ENCODE results near the gene PLXNA2. TPM values are rescaled to one million over a fixed set of nuclear protein-coding genes. Genes with fewer than 3 reads are reported as not detected.
A peak's percentile ranks its signal among the peaks of the same experiment; 100 is the strongest.

The PLXNA2 gene
- total RNA-seq, 8 experiments from 2014 or later: 14.3 to 50.5 (median 34.1) TPM

GRCh38 chr1:208247696-208248095 is 3.5 kb upstream of the PLXNA2 start:
- WGBS, 10 experiments: 62 to 80% (median 75%) methylated on average over 1 to 4 of the region's 5 CpGs; no CpG with 5 or more reads in 5 of the 10 experiments
- Histone ChIP-seq H3K4me1 (replicated peaks in 1 of 2) (peaks cover 39 to 41% of the 10 kb centered on the region in 2 donors), H3K27ac (no peak overlapping the region), H3K4me3 (no peak overlapping the region)
- no peak for ATAC-seq (replicated peaks in 6 of 8)
- in situ Hi-C loops (cut with MboI; ENCODE audit: low pct_unique_long_range_greater_than_20kb in 2 of 9, low sequenced_read_pairs in 9 of 9, unreplicated experiment in 9 of 9): loop anchor here in 8 of 9 experiments (10.0 to 25.0 kb wide), 10 partner anchors 110 to 965 kb away; no protein-coding TSS in a partner anchor

DNA sequence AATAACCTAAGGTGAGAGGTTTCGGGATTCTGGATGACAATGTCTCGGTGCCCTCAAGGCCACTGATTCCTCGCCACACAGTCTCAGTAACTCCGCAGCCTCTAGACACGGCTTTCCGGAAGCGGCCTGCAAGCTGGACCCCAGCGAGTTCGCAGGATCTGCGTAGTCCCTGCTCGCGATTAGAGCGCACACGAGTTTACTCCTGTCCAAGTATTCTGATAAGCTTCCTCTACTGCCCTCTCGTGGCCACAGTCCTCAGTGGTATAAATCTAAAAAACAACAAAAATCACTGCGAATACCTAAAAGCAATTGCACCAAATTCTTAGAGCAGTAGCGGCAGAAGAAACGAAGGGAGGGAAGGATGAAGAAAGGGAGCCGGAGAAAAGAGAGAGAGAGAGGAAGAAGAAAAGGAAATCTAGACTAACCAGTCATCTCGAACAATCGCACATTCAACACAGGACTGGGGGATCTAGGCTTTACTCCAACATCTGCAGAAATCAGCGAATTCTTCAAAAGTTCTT is 1.1 kb upstream of the PLXNA2 start:
- WGBS, 10 experiments: 0 to 22% (median 8%) methylated on average over 3 to 22 of the region's 22 CpGs
- in situ Hi-C loops (cut with MboI; ENCODE audit: low pct_unique_long_range_greater_than_20kb in 2 of 9, low sequenced_read_pairs in 9 of 9, unreplicated experiment in 9 of 9): loop anchor here in 8 of 9 experiments (10.0 to 25.0 kb wide), 10 partner anchors 108 to 967 kb away; no protein-coding TSS in a partner anchor
- H3K27ac ChIP-seq: no peak overlapping the region
- peak; percentile 34 to 68 (median 58) for ATAC-seq (replicated peaks in 6 of 8)
- peak overlapping the region; percentile 52 to 92 (median 87) for H3K4me3 ChIP-seq
- H3K4me1 ChIP-seq (replicated peaks in 1 of 2): peaks cover 33 to 41% of the 10 kb centered on the region in 2 donors

DNA sequence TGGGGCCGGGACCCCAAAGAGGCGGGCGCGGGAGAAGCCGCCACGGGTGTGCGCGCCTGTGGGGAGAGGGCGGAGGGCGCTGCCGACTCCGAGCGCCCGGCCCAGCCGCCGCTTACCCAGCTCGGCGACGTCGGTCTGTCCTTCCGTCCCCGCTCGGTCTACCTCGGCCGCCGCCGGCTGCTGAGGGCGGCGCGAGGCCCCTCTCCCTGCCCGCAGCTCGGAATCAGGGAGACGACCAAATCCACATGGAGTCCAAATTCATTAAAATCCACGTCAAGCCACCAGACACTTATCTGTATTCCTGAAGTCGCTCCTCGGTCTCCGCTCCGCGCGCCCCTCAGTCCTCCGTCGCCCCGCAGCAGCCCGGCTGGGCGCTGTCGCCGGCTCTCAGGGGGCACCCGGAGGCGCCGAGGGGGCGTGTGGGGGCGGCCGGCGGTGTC is 637 bp downstream of the PLXNA2 start:
- 2% methylated on average over 10 of the region's 54 CpGs; no CpG with 5 or more reads in 9 of the 10 experiments for WGBS, 10 experiments
- peaks cover 41 to 49% of the 10 kb centered on the region in 2 donors for H3K4me1 ChIP-seq (replicated peaks in 1 of 2)
- in situ Hi-C loops (cut with MboI; ENCODE audit: low pct_unique_long_range_greater_than_20kb in 2 of 9, low sequenced_read_pairs in 9 of 9, unreplicated experiment in 9 of 9): loop anchor here in 8 of 9 experiments (10.0 to 25.0 kb wide), 10 partner anchors 106 to 969 kb away; no protein-coding TSS in a partner anchor
- peak overlapping the region; percentile 52 to 92 (median 87) for H3K4me3 ChIP-seq
- peak overlapping the region; percentile 26 to 86 for H3K27ac ChIP-seq
- ATAC-seq (replicated peaks in 6 of 8): peak; percentile 6 to 30 (median 18)

DNA sequence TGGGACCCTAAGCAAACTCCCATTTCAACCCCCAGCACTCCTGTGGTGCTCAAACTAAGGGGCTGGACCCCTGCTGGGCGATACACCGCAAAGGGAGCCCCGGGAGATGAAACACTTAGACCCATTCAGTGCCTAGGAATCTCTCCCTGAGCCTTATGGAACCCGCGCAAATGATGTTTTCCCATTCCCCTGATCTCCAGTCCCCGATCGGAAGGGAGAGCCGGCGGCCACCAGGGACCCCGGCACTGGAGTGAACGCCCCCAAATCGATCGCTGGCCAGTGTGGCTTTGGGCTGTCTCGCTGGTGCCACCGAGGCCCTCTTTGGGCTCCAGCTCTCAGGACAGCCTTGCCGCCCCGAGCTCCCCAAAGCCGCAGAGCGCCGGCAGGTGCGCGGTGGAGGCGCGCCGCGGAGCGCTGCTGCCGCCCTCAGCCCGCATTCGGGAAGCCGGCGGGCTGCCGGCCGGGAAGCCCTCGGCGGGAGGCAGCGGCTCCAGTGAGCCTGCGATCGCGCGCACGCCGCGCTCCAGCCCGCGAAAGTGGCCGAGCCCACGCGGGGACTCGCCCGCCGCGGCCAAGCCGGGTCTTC is 1.1 kb downstream of the PLXNA2 start:
- WGBS, 10 experiments: 0 to 9% (median 0%) methylated on average over 2 to 22 of the region's 54 CpGs; no CpG with 5 or more reads in 5 of the 10 experiments
- peak overlapping the region; percentile 52 to 92 (median 87) for H3K4me3 ChIP-seq
- in situ Hi-C loops (cut with MboI; ENCODE audit: low pct_unique_long_range_greater_than_20kb in 2 of 9, low sequenced_read_pairs in 9 of 9, unreplicated experiment in 9 of 9): loop anchor here in 8 of 9 experiments (10.0 to 25.0 kb wide), 10 partner anchors 106 to 969 kb away; no protein-coding TSS in a partner anchor
- H3K4me1 ChIP-seq (replicated peaks in 1 of 2): peaks cover 41 to 49% of the 10 kb centered on the region in 2 donors
- H3K27ac ChIP-seq: peak overlapping the region; percentile 11 to 86
- ATAC-seq (replicated peaks in 6 of 8): peak; percentile 6 to 38 (median 14)

DNA sequence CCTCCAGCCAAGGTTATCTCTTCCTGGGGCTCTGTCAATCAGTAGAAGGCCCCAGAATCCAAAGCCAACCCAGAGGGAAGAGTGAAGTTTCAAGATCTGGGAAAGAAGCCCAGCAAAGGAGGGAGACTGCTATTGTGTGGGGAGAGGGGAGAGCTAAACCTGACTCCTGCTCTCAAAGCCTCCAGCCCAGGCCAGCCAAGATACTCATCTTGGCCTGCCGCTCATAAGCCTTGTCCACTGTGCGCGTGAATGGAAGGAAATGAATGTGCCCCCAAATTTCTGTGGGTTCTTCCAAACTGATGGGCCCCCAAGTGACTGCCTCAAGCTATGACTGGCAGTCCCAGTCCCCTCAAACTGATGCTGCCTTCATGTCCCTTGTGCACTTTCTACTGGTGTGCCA is 2.0 kb downstream of the PLXNA2 start:
- in situ Hi-C loops (cut with MboI; ENCODE audit: low pct_unique_long_range_greater_than_20kb in 2 of 9, low sequenced_read_pairs in 9 of 9, unreplicated experiment in 9 of 9): loop anchor here in 8 of 9 experiments (10.0 to 25.0 kb wide), 10 partner anchors 105 to 970 kb away; no protein-coding TSS in a partner anchor
- no peak overlapping the region for H3K27ac ChIP-seq
- peak overlapping the region; percentile 52 to 92 (median 87) for H3K4me3 ChIP-seq
- 0 to 100% (median 37%) methylated on average over 1 to 3 of the region's 3 CpGs; no CpG with 5 or more reads in 4 of the 10 experiments for WGBS, 10 experiments
- ATAC-seq (replicated peaks in 6 of 8): no peak
- peaks cover 50 to 58% of the 10 kb centered on the region in 2 donors for H3K4me1 ChIP-seq (replicated peaks in 1 of 2)

DNA sequence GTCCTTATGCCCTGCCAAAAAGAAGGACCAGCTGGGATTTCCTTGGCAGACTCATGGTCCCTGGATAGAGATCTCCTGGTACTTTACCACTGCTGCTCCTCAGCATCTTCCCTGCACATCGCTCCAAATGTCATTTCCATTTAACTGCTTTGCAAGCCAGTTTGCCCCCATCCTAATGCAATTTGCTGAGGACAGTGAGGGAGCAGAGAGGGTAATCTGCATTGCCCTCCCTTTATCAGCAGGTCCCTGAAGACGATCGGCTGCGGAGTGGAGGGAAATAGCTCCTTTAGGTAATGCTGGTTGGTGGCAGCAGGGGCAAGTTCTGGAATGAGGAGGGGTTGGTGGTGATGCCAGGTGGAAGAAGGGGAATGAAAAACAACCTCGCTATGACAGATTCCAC is 2.7 kb downstream of the PLXNA2 start:
- Histone ChIP-seq H3K27ac (no peak overlapping the region), H3K4me1 (replicated peaks in 1 of 2) (peaks cover 56 to 64% of the 10 kb centered on the region in 2 donors), H3K4me3 (peak overlapping the region; percentile 52 to 92 (median 87))
- ATAC-seq (replicated peaks in 6 of 8): no peak
- 0 to 80% (median 11%) methylated on average over 1 to 5 of the region's 5 CpGs; no CpG with 5 or more reads in 6 of the 10 experiments for WGBS, 10 experiments
- in situ Hi-C loops (cut with MboI; ENCODE audit: low pct_unique_long_range_greater_than_20kb in 2 of 9, low sequenced_read_pairs in 9 of 9, unreplicated experiment in 9 of 9): loop anchor here in 8 of 9 experiments (10.0 to 25.0 kb wide), 10 partner anchors 104 to 971 kb away; no protein-coding TSS in a partner anchor

GRCh38 chr1:208240662-208241355 is 3.4 kb downstream of the PLXNA2 start:
- in situ Hi-C loops (cut with MboI; ENCODE audit: low pct_unique_long_range_greater_than_20kb in 2 of 9, low sequenced_read_pairs in 9 of 9, unreplicated experiment in 9 of 9): loop anchor here in 8 of 9 experiments (10.0 to 25.0 kb wide), 10 partner anchors 104 to 971 kb away; no protein-coding TSS in a partner anchor
- H3K4me1 ChIP-seq (replicated peaks in 1 of 2): peaks cover 63 to 72% of the 10 kb centered on the region in 2 donors
- H3K4me3 ChIP-seq: peak overlapping the region; percentile 52 to 92 (median 87)
- 0 to 80% (median 46%) methylated on average over 1 to 3 of the region's 3 CpGs; no CpG with 5 or more reads in 6 of the 10 experiments for WGBS, 10 experiments
- ATAC-seq (replicated peaks in 6 of 8): peak in 3 of 8 experiments; percentile 12 to 25 (median 19)
- no peak overlapping the region for H3K27ac ChIP-seq

DNA sequence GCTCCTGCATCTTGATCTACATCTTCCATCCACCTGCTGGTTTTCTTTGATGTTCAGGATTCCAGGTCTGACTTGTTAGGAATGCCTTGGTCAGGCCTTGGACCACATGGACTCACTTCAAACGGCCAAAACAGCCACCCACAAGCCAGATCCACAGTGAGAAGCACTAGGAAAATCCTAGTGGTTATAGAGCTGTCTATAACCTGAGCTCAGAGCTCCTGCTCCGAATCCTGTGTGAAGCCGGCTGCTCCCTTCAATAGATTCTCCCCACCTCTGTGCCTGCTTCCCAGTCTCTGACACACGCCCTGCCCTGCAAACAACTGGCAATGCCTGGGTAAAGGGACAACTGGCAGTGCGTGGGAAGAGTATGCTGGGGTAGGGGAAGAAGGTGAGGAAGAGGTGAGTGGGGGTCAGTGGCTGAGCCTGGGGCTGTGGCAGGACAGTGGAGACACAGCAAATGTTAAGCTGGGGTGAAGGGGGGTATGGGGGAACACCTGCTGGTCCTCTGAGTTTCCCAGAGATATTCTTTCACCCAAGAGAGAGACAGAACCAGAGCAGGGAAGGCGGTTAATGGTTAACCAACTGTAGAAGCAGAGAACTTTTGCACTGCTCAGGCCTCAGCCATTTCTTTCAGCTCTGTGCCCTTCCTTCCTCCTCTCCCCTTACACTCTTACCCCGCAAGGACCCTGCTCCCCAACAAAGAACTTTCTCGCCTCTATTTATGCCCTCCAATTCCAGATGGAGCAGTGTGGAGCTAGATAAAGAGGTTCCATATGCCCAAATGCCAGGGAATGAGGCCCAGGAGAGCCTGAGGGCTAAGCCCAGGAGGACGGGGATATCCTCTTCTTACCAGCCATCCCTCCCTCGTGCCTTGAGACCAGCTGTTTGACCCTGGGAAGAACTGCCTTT is 4.5 kb downstream of the PLXNA2 start:
- H3K4me3 ChIP-seq: peak overlapping the region; percentile 4 to 92 (median 87)
- peak overlapping the region; percentile 1 to 17 for H3K27ac ChIP-seq
- WGBS, 10 experiments: 0 to 85% (median 19%) methylated on average over 1 to 7 of the region's 10 CpGs; no CpG with 5 or more reads in 1 of the 10 experiments
- in situ Hi-C loops (cut with MboI; ENCODE audit: low pct_unique_long_range_greater_than_20kb in 2 of 9, low sequenced_read_pairs in 9 of 9, unreplicated experiment in 9 of 9): loop anchor here in 8 of 9 experiments (10.0 to 25.0 kb wide), 10 partner anchors 102 to 973 kb away; no protein-coding TSS in a partner anchor
- H3K4me1 ChIP-seq (replicated peaks in 1 of 2): peaks cover 72 to 75% of the 10 kb centered on the region in 2 donors
- peak in 3 of 8 experiments; percentile 9 to 12 (median 11) for ATAC-seq (replicated peaks in 6 of 8)

DNA sequence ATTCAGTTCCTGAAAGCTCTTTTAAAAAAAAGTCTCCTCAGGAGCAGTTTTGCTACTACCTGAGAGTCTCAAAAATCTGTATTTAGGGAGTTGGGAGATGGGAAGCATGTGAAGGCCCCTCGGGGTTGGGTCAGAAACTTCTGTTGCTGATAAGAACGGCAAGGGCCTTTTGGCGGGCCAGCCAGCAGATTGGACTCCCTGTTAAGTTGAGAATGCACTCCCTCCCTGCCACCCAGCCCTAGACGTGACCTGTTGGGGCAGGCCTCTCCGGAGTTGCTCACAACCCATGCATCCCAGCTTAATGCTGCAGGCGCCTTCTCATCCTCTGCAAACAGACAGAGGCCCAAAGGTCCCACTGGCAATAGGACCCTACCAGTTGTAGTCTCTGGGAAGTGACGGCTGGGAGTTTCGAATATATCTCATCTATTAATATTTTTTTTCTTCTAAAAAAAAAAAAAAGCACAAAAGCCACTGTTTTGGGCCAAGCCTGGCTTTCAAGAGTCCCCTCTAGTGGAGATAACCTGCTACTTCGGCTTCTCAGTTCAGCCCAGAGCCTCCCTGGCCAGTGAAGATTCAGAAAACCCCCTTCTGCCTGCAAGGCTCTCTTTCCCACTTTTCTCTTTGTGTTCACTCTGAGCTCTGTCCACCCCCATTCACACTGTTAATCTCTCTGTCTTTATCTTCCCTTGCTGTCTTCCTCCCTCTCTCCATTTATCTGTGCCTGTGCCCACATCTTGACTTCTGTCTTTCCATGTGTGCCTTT is 5.3 kb downstream of the PLXNA2 start:
- H3K4me3 ChIP-seq: peak overlapping the region; percentile 4 to 92 (median 81)
- 0 to 50% (median 14%) methylated on average over 1 to 9 of the region's 9 CpGs; no CpG with 5 or more reads in 1 of the 10 experiments for WGBS, 10 experiments
- peak overlapping the region; percentile 1 to 17 for H3K27ac ChIP-seq
- ATAC-seq (replicated peaks in 6 of 8): peak; percentile 6 to 58 (median 48)
- in situ Hi-C loops (cut with MboI; ENCODE audit: low pct_unique_long_range_greater_than_20kb in 2 of 9, low sequenced_read_pairs in 9 of 9, unreplicated experiment in 9 of 9): loop anchor here in 7 of 9 experiments (25.0 kb wide), 8 partner anchors 102 to 973 kb away; no protein-coding TSS in a partner anchor
- H3K4me1 ChIP-seq (replicated peaks in 1 of 2): peaks cover 80 to 83% of the 10 kb centered on the region in 2 donors

- Histone ChIP-seq H3K4me3 (peak overlapping the region in 1 of 5 donors; percentile 2), H3K4me1 (replicated peaks in 1 of 2) (peaks cover 93 to 97% of the 10 kb centered on the region in 2 donors), H3K27ac (no peak overlapping the region)
- in situ Hi-C loops (cut with MboI; ENCODE audit: low pct_unique_long_range_greater_than_20kb in 2 of 9, low sequenced_read_pairs in 9 of 9, unreplicated experiment in 9 of 9): loop anchor here in 7 of 9 experiments (25.0 kb wide), 8 partner anchors 100 to 975 kb away; no protein-coding TSS in a partner anchor
- peak in 3 of 8 experiments; percentile 39 to 53 (median 46) for ATAC-seq (replicated peaks in 6 of 8)
- 0 to 100% (median 76%) methylated on average over 1 to 8 of the region's 8 CpGs for WGBS, 10 experiments
Observed at GRCh38 chr1:208237241-208237640, 6.9 kb downstream of the PLXNA2 start.

Data from motor neuron (in vitro differentiated cells).